Measurements from ENCODE around the gene TMEM63B. TPM values are rescaled to one million over a fixed set of nuclear protein-coding genes. Genes with fewer than 3 reads are reported as not detected.
"Not testable (repeated sequence)": the region's sequence is repeated elsewhere in the genome, so short reads cannot be mapped to it uniquely, and the experiment has no call there.

Gene TMEM63B
- total RNA-seq, 4 donors from 2014 or later: 73.4 to 91.2 (median 87.7) TPM

- no peak for TF ChIP-seq CTCF (IDR thresholded peaks at IDR 0.05)
- no peak for TF ChIP-seq POLR2A (IDR thresholded peaks at IDR 0.05)
- DNase-seq (ENCODE audit: low spot score in 2 of 2): no peak
- no peak overlapping the region for H3K4me3 ChIP-seq (ENCODE audit: low read depth, poor library complexity, severe bottlenecking)
- WGBS, 2 donors: 58 to 59% methylated on average over 9 of the region's 9 CpGs
- intact Hi-C loops (cut with DNase I; ENCODE audit: low total_unique reads): no loop called here
Observed at GRCh38 chr6:44086931-44087574, 40.3 kb upstream of the TMEM63B start.

- 90 to 92% methylated on average over 2 of the region's 2 CpGs for WGBS, 2 donors
- DNase-seq (ENCODE audit: low spot score in 2 of 2): no peak
- no peak for TF ChIP-seq POLR2A (IDR thresholded peaks at IDR 0.05)
- TF ChIP-seq CTCF (IDR thresholded peaks at IDR 0.05): no peak
- no peak overlapping the region for H3K4me3 ChIP-seq (ENCODE audit: low read depth, poor library complexity, severe bottlenecking)
- intact Hi-C loops (cut with DNase I; ENCODE audit: low total_unique reads): no loop called here
Observed at GRCh38 chr6:44087623-44088022, 39.7 kb upstream of the TMEM63B start.

GRCh38 chr6:44088827-44089590, 38.3 kb upstream of the TMEM63B start:
- H3K4me3 ChIP-seq (ENCODE audit: low read depth, poor library complexity, severe bottlenecking): no peak overlapping the region
- no peak for DNase-seq (ENCODE audit: low spot score in 2 of 2)
- WGBS, 2 donors: 95 to 96% methylated on average over 6 to 11 of the region's 11 CpGs
- intact Hi-C loops (cut with DNase I; ENCODE audit: low total_unique reads): no loop called here
- no peak for TF ChIP-seq POLR2A (IDR thresholded peaks at IDR 0.05)
- TF ChIP-seq CTCF (IDR thresholded peaks at IDR 0.05): no peak

GRCh38 chr6:44090465-44090864, 36.9 kb upstream of the TMEM63B start:
- 92 to 98% methylated on average over 4 to 5 of the region's 5 CpGs for WGBS, 2 donors

GRCh38 chr6:44091356-44091755, 36.0 kb upstream of the TMEM63B start:
- H3K4me3 ChIP-seq (ENCODE audit: low read depth, poor library complexity, severe bottlenecking); DNase-seq (ENCODE audit: low spot score in 2 of 2): not testable (repeated sequence)
- intact Hi-C loops (cut with DNase I; ENCODE audit: low total_unique reads): loop anchor here (10.0 kb wide), 1 partner anchor 243 kb away; no protein-coding TSS in a partner anchor
- WGBS, 2 donors: 95 to 97% methylated on average over 3 of the region's 3 CpGs

More at GRCh38 chr6:44090465-44090864, 36.9 kb upstream of the TMEM63B start:
- no peak for DNase-seq (ENCODE audit: low spot score in 2 of 2)
- intact Hi-C loops (cut with DNase I; ENCODE audit: low total_unique reads): loop anchor here (10.0 kb wide), 1 partner anchor 244 kb away; no protein-coding TSS in a partner anchor
- TF ChIP-seq CTCF (IDR thresholded peaks at IDR 0.05) (no peak), POLR2A (IDR thresholded peaks at IDR 0.05) (no peak)
- no peak overlapping the region for H3K4me3 ChIP-seq (ENCODE audit: low read depth, poor library complexity, severe bottlenecking)

All from lower leg skin (tissue), 4 donors.